SJCRH30 (cell line): Measurements from ENCODE around the gene CCDC167. TPM values are rescaled to one million over a fixed set of nuclear protein-coding genes. Genes with fewer than 3 reads are reported as not detected.

Experiments used
- DNase-seq, 2 experiments: peaks; one replicate each; pipeline ENCODE4 v3.0.0-alpha.2; 2015 to 2020
- H3K27ac ChIP-seq: fragments of 250-450 bp; sonication (Bioruptor Pico); 2 replicates; pipeline ENCODE4 v1.5.1; 2020; ENCODE audit warnings: mild to moderate bottlenecking, moderate library complexity
- H3K27me3 ChIP-seq: fragments of 250-450 bp; sonication (Bioruptor Pico); 2 replicates; pipeline ENCODE4 v1.5.1; 2020; ENCODE audit warnings: mild to moderate bottlenecking, moderate library complexity
- H3K36me3 ChIP-seq: fragments of 250-450 bp; sonication (Bioruptor Pico); 2 replicates; pipeline ENCODE4 v1.5.1; 2020; ENCODE audit warnings: mild to moderate bottlenecking, moderate library complexity
- H3K4me1 ChIP-seq: fragments of 250-450 bp; sonication (Bioruptor Pico); 2 replicates; pipeline ENCODE4 v1.5.1; 2020; ENCODE audit warnings: mild to moderate bottlenecking, moderate library complexity
- H3K4me3 ChIP-seq: fragments of 250-450 bp; sonication (Bioruptor Pico); 2 replicates; pipeline ENCODE4 v1.5.1; 2020; ENCODE audit warnings: mild to moderate bottlenecking, moderate library complexity
- H3K9me3 ChIP-seq: fragments of 250-450 bp; sonication (Bioruptor Pico); replicated peaks from 2 replicates; pipeline ENCODE4 v1.5.1; 2020; ENCODE audit warnings: mild to moderate bottlenecking, moderate library complexity
- total RNA-seq: library from RNA; depleted of rRNA; stranded (reverse); fragments of >200 nt; shearing (Covaris generic); gene quantifications from 2 replicates; pipeline ENCODE4 v1.2.3, GENCODE V29; 2014

The CCDC167 gene
- total RNA-seq, 1 experiment from 2014 or later: 29.0 TPM

DNA sequence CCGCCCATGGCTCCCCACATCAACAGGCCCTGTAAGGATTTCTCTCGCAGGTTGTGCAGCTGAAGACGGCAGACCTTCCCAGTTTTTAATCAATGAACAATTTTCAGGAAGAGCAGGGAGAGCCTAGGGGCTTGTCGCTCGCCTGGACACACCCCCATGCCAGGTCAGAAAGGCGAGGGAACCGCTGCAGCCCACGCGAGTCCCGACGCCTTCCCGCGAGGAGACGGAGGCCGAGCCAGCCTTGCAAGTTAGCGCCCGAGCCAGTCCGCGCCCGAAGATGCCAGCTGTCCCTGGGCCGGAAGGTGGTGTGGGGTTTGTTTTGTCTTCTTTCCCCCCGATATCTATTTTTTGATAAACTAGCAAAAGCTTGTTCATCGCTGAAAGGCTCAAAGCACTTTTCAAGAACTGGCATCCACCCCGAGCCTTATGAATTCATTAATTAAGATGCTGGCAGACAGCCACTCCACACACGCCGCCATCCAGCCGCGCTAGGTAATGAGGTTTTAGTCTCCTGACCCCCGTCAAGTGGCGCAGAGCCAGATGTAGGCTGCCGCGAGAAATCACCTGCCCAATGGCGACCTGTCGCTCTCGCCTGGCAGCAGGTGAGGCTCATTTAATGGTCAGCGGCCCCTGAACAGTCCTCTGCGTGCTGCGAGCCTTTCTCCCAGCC lies 6.6 kb downstream of the CCDC167 start:
- no peaks in the 10 kb centered on the region for H3K36me3 ChIP-seq
- no peaks in the 10 kb centered on the region for H3K27me3 ChIP-seq
- DNase-seq: no peak
- H3K9me3 ChIP-seq: no peaks in the 10 kb centered on the region
- no peak overlapping the region for H3K4me3 ChIP-seq
- H3K4me1 ChIP-seq: no peaks in the 10 kb centered on the region; the same call in 1 of the 2 replicates
- H3K27ac ChIP-seq: no peak overlapping the region

- H3K36me3 ChIP-seq: no peaks in the 10 kb centered on the region
- H3K27me3 ChIP-seq: no peaks in the 10 kb centered on the region
- no peak overlapping the region for H3K27ac ChIP-seq
- H3K9me3 ChIP-seq: no peaks in the 10 kb centered on the region
- DNase-seq: no peak
- H3K4me3 ChIP-seq: no peak overlapping the region
- H3K4me1 ChIP-seq: no peaks in the 10 kb centered on the region; the same call in 1 of the 2 replicates
These were observed 7.3 kb downstream of the CCDC167 start for GRCh38 chr6:37492236-37492972.

DNA sequence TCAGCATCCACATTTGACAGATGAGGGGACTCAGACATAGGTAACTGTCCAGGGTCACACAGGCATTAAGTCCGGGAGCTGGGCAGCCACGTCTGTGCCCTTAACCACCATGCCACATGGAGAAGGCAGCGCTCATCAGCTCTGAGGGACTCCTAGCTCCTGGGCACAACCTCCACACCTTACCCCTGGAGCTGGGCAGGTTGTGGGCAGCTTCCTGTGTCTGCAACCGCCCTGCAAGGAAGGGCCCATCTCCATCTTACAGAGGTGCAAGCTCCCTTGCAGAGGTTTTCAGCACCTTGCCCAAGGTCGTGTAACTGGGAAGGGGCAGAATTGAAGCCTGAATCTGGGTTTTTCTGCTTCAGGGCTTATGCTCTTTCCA lies 7.9 kb downstream of the CCDC167 start:
- Histone ChIP-seq H3K36me3 (no peaks in the 10 kb centered on the region), H3K9me3 (no peaks in the 10 kb centered on the region), H3K27ac (no peak overlapping the region), H3K27me3 (no peaks in the 10 kb centered on the region), H3K4me1 (no peaks in the 10 kb centered on the region; the same call in 1 of the 2 replicates), H3K4me3 (no peak overlapping the region)
- DNase-seq: no peak

- H3K27me3 ChIP-seq: no peaks in the 10 kb centered on the region
- H3K4me1 ChIP-seq: no peaks in the 10 kb centered on the region; the same call in 1 of the 2 replicates
- no peaks in the 10 kb centered on the region for H3K9me3 ChIP-seq
- no peak overlapping the region for H3K4me3 ChIP-seq
- H3K27ac ChIP-seq: no peak overlapping the region
- no peak for DNase-seq
- no peaks in the 10 kb centered on the region for H3K36me3 ChIP-seq
These were observed 8.4 kb downstream of the CCDC167 start for GRCh38 chr6:37491171-37491829.

- Histone ChIP-seq H3K36me3 (no peaks in the 10 kb centered on the region), H3K27me3 (no peaks in the 10 kb centered on the region), H3K9me3 (no peaks in the 10 kb centered on the region), H3K4me3 (no peak overlapping the region), H3K27ac (no peak overlapping the region), H3K4me1 (no peaks in the 10 kb centered on the region; the same call in 1 of the 2 replicates)
- DNase-seq: no peak
These were observed 9.0 kb downstream of the CCDC167 start for GRCh38 chr6:37490536-37491170.

- H3K27ac ChIP-seq: no peak overlapping the region
- H3K36me3 ChIP-seq: no peaks in the 10 kb centered on the region
- DNase-seq: peak; percentile 25 to 37
- no peaks in the 10 kb centered on the region for H3K9me3 ChIP-seq
- no peak overlapping the region for H3K4me3 ChIP-seq
- no peaks in the 10 kb centered on the region; the same call in 1 of the 2 replicates for H3K4me1 ChIP-seq
- no peaks in the 10 kb centered on the region for H3K27me3 ChIP-seq
These were observed 9.9 kb downstream of the CCDC167 start for GRCh38 chr6:37489697-37490336.

DNA sequence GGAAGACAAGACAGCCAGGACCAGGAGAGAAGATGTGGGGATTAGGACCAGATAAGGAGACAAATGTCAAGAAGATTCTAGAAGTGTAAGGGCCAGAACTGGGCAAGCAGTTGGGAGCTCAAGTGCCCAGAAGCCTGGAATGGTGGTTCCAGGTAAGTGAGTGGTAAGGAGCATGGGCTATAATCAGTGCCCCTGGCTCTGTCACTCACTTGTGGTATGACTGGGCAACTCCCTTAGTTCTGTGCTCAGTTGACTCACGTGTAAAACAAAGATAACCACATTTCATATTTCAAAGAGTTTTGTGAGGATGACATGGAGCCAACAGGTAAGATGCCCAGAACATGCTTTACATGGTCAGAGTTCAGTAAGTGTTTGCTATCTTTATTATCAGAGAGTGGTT lies 11.2 kb downstream of the CCDC167 start:
- H3K36me3 ChIP-seq: no peaks in the 10 kb centered on the region
- H3K4me1 ChIP-seq: no peaks in the 10 kb centered on the region; the same call in 1 of the 2 replicates
- no peaks in the 10 kb centered on the region for H3K9me3 ChIP-seq
- DNase-seq: no peak
- H3K27ac ChIP-seq: no peak overlapping the region
- no peaks in the 10 kb centered on the region for H3K27me3 ChIP-seq
- no peak overlapping the region for H3K4me3 ChIP-seq

GRCh38 chr6:37487591-37488380 lies 11.9 kb downstream of the CCDC167 start:
- no peak for DNase-seq
- no peak overlapping the region for H3K4me3 ChIP-seq
- H3K27me3 ChIP-seq: no peaks in the 10 kb centered on the region
- H3K9me3 ChIP-seq: no peaks in the 10 kb centered on the region
- H3K36me3 ChIP-seq: no peaks in the 10 kb centered on the region
- no peaks in the 10 kb centered on the region; the same call in 1 of the 2 replicates for H3K4me1 ChIP-seq
- H3K27ac ChIP-seq: no peak overlapping the region

- no peaks in the 10 kb centered on the region for H3K9me3 ChIP-seq
- no peak overlapping the region for H3K4me3 ChIP-seq
- H3K27ac ChIP-seq: no peak overlapping the region
- H3K27me3 ChIP-seq: no peaks in the 10 kb centered on the region
- no peaks in the 10 kb centered on the region for H3K36me3 ChIP-seq
- no peaks in the 10 kb centered on the region; the same call in 1 of the 2 replicates for H3K4me1 ChIP-seq
- no peak for DNase-seq
These were observed 13.4 kb downstream of the CCDC167 start for GRCh38 chr6:37486121-37486839.

- no peaks in the 10 kb centered on the region; the same call in 1 of the 2 replicates for H3K4me1 ChIP-seq
- H3K36me3 ChIP-seq: no peaks in the 10 kb centered on the region
- no peak overlapping the region for H3K4me3 ChIP-seq
- H3K27me3 ChIP-seq: no peaks in the 10 kb centered on the region
- no peaks in the 10 kb centered on the region for H3K9me3 ChIP-seq
- H3K27ac ChIP-seq: no peak overlapping the region
- DNase-seq: peak; percentile 61 to 65
These were observed 14.4 kb downstream of the CCDC167 start for GRCh38 chr6:37485291-37485702.

- Histone ChIP-seq H3K36me3 (0 out of 2 replicates have a peak, but pooled peaks cover 2% of the 10 kb centered on the region), H3K27me3 (no peaks in the 10 kb centered on the region), H3K4me1 (no peaks in the 10 kb centered on the region; the same call in 1 of the 2 replicates), H3K27ac (no peak overlapping the region), H3K9me3 (no peaks in the 10 kb centered on the region), H3K4me3 (no peak overlapping the region)
- no peak for DNase-seq
These were observed 14.9 kb downstream of the CCDC167 start for GRCh38 chr6:37484786-37485170.

DNA sequence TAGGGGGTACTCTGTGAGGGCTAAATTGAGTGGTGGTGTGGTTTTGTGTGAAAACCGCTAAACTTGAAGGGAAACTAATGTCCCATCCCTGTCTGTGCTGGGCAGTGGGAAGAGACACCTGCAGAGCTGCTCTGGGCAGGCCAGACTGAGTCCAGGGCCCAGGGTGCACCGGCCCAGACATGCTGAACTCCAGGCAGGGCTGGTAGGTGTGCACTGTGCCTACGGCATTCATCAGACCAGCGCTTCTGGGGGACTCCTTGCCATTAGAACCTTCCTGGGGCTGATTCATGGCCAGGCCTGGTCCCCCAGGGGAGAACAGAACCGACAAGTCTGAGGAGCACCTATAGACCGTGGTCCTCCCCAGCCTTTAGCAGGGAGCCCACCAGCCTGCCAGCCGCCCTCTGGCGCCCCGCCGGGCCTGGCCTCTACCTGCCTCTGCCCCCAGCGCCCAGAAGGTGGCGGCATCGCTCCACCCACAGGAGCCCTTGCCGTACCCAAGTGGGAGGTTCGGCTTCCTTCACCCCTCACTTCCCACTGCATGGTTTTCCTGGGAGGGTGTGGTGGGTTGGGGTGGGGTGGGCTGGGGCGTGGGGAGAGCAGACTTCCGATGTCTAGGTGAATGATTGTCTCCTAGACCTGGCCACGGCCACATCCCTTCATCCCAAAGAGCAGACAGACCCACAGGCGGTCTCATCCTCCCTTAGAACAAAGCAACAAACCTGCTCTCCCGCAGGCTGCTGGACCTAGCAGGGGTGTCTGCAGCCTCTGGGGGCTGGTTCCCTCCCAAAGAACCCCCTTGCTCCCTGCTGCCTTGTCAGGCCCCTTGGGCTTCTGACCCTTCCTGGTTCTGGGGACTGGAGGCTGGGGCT lies 15.5 kb downstream of the CCDC167 start:
- H3K4me1 ChIP-seq: no peaks in the 10 kb centered on the region
- H3K27me3 ChIP-seq: no peaks in the 10 kb centered on the region
- H3K9me3 ChIP-seq: no peaks in the 10 kb centered on the region
- H3K4me3 ChIP-seq: no peak overlapping the region
- DNase-seq: peak; percentile 53 to 68
- no peak overlapping the region for H3K27ac ChIP-seq
- 0 out of 2 replicates have a peak, but pooled peaks cover 3% of the 10 kb centered on the region for H3K36me3 ChIP-seq
